GM23338 (cell line): Measurements from ENCODE around the gene MYT1.

Experiments used
- CREB1 ChIP-seq: fragments of 250-450 bp; sonication (Bioruptor Pico); IDR thresholded peaks from 2 replicates; pipeline ENCODE4 v1.5.0; 2020; ENCODE audit warnings: low read depth, mild to moderate bottlenecking, moderate library complexity
- EZH2 ChIP-seq: fragments of 200-600 bp; sonication (generic); IDR thresholded peaks from one replicate; pipeline ENCODE4 v1.8.0; 2017; ENCODE audit warnings: antibody characterized with exemption, mild to moderate bottlenecking, low read depth; ENCODE audit not compliant: unreplicated experiment
- JUNB ChIP-seq: IDR thresholded peaks from one replicate; pipeline ENCODE4 v1.6.1; 2016; ENCODE audit warnings: antibody characterized with exemption; ENCODE audit not compliant: unreplicated experiment
- NANOG ChIP-seq: IDR thresholded peaks from 2 replicates; pipeline ENCODE4 v1.6.1; 2016; ENCODE audit warnings: antibody characterized with exemption, borderline replicate concordance
- POLR2AphosphoS5 ChIP-seq: IDR thresholded peaks from 2 replicates; pipeline ENCODE4 v1.6.1; 2016; ENCODE audit warnings: antibody characterized with exemption, low read depth
- ZNF331 ChIP-seq: fragments of 250-450 bp; sonication (Bioruptor Pico); IDR thresholded peaks from 2 replicates; pipeline ENCODE4 v1.5.0; 2020; ENCODE audit warnings: low read depth, mild to moderate bottlenecking, moderate library complexity
- TF ChIP-seq, protein P1 (sequence below), 2 experiments: fragments of 200-600 bp in 1 of 2; sonication (generic) in 1 of 2; conservative IDR thresholded peaks; 2 replicates each; pipeline versions ENCODE4 v1.5.1 to v1.6.1; 2016 to 2017; ENCODE audit warnings: antibody characterized with exemption in 2 of 2, low read depth in 2 of 2, mild to moderate bottlenecking in 2 of 2, moderate library complexity in 1 of 2
- TF ChIP-seq, protein P2 (sequence below): IDR thresholded peaks from one replicate; pipeline ENCODE4 v1.6.1; 2018; ENCODE audit warnings: antibody characterized with exemption; ENCODE audit not compliant: unreplicated experiment
- TF ChIP-seq, protein P3 (sequence below): IDR thresholded peaks from 2 replicates; pipeline ENCODE4 v1.6.1; 2016; ENCODE audit warnings: antibody characterized with exemption

DNA sequence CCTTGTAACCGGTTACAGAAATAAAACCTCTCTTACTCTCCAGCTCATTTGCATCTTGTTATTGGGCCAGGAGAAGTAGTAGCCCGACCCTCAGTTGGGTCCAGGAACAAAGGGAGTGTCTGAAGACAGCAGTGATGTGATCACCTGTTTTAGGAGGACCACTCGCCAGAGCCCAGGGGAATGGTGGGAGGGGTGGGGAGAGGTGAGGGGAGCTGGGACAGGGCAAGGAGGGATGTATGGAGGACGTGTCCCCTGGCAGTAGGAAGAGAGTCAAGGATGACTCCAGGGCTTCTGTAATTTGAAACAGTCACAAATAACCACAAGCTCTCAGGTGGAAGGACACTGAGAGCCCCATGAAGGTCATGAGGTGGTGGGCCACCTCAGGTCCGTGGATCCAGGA is 89.9 kb downstream of the MYT1 start:
- TF ChIP-seq, protein P1, sequence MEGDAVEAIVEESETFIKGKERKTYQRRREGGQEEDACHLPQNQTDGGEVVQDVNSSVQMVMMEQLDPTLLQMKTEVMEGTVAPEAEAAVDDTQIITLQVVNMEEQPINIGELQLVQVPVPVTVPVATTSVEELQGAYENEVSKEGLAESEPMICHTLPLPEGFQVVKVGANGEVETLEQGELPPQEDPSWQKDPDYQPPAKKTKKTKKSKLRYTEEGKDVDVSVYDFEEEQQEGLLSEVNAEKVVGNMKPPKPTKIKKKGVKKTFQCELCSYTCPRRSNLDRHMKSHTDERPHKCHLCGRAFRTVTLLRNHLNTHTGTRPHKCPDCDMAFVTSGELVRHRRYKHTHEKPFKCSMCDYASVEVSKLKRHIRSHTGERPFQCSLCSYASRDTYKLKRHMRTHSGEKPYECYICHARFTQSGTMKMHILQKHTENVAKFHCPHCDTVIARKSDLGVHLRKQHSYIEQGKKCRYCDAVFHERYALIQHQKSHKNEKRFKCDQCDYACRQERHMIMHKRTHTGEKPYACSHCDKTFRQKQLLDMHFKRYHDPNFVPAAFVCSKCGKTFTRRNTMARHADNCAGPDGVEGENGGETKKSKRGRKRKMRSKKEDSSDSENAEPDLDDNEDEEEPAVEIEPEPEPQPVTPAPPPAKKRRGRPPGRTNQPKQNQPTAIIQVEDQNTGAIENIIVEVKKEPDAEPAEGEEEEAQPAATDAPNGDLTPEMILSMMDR (conservative IDR thresholded peaks at IDR 0.05; ENCODE audit: low read depth in 2 of 2), result no peak
- TF ChIP-seq NANOG, result no peak
- no peak for TF ChIP-seq JUNB
- no peak for TF ChIP-seq EZH2
- TF ChIP-seq POLR2AphosphoS5, result no peak
- TF ChIP-seq, protein P2, sequence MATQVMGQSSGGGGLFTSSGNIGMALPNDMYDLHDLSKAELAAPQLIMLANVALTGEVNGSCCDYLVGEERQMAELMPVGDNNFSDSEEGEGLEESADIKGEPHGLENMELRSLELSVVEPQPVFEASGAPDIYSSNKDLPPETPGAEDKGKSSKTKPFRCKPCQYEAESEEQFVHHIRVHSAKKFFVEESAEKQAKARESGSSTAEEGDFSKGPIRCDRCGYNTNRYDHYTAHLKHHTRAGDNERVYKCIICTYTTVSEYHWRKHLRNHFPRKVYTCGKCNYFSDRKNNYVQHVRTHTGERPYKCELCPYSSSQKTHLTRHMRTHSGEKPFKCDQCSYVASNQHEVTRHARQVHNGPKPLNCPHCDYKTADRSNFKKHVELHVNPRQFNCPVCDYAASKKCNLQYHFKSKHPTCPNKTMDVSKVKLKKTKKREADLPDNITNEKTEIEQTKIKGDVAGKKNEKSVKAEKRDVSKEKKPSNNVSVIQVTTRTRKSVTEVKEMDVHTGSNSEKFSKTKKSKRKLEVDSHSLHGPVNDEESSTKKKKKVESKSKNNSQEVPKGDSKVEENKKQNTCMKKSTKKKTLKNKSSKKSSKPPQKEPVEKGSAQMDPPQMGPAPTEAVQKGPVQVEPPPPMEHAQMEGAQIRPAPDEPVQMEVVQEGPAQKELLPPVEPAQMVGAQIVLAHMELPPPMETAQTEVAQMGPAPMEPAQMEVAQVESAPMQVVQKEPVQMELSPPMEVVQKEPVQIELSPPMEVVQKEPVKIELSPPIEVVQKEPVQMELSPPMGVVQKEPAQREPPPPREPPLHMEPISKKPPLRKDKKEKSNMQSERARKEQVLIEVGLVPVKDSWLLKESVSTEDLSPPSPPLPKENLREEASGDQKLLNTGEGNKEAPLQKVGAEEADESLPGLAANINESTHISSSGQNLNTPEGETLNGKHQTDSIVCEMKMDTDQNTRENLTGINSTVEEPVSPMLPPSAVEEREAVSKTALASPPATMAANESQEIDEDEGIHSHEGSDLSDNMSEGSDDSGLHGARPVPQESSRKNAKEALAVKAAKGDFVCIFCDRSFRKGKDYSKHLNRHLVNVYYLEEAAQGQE, result no peak
- TF ChIP-seq, protein P3, sequence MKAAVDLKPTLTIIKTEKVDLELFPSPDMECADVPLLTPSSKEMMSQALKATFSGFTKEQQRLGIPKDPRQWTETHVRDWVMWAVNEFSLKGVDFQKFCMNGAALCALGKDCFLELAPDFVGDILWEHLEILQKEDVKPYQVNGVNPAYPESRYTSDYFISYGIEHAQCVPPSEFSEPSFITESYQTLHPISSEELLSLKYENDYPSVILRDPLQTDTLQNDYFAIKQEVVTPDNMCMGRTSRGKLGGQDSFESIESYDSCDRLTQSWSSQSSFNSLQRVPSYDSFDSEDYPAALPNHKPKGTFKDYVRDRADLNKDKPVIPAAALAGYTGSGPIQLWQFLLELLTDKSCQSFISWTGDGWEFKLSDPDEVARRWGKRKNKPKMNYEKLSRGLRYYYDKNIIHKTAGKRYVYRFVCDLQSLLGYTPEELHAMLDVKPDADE, result no peak
- TF ChIP-seq ZNF331 (CRISPR knock-in tag), result no peak
- no peak for TF ChIP-seq CREB1 (CRISPR knock-in tag)
